HepG2 (cell line): Measurements from ENCODE around the gene KIF22. TPM values are rescaled to one million over a fixed set of nuclear protein-coding genes. Genes with fewer than 3 reads are reported as not detected.

Experiments used
- ATAC-seq: fragments of 200-7000 bp; cut with Tn5 transposase; 3 replicates; pipeline ENCODE4 v1.9.1; 2020; ENCODE audit warnings: mild to moderate bottlenecking, moderate library complexity
- BruUV-seq: library from RNA; stranded (reverse); fragments of 400-500 nt; replicated peaks from 2 replicates; lab custom pipeline; 2021; lab: Mats Ljungman, UMichigan
- CTCF ChIA-PET: fragments of 300-600 bp; formaldehyde crosslinking; extraction: SDS; loops from one replicate; lab custom pipeline; 2021; ENCODE audit warnings: low total read pairs, inconsistent platforms, low intra/inter-chr PET ratio; lab: Yijun Ruan, JAX
- POLR2A ChIA-PET: fragments of 350-600 bp; sonication (Branson Sonifier 250); formaldehyde crosslinking; loops from one replicate; lab custom pipeline; 2020; ENCODE audit warnings: antibody characterized with exemption, inconsistent platforms; lab: Yijun Ruan, JAX
- DNase-seq: peaks from one replicate; pipeline ENCODE4 v3.0.0-alpha.2; 2015; ENCODE audit warnings: low spot score
- FAIRE-seq: peaks from 3 replicates; lab custom pipeline; 2011; peaks lifted over from hg19 to GRCh38; lab: Jason Lieb, UNC
- H2AFZ ChIP-seq: one replicate; pipeline ENCODE4 v1.6.1; 2011; ENCODE audit warnings: low read length, inconsistent platforms
- H3K27ac ChIP-seq: fragments of 300-600 bp; 3 replicates; pipeline ENCODE4 v1.8.0; 2011; ENCODE audit warnings: mixed run types, mild to moderate bottlenecking, mixed read lengths, low read length, inconsistent platforms; ENCODE audit not compliant: insufficient read depth; ENCODE audit errors: extremely low read length
- H3K27me3 ChIP-seq, 2 experiments: fragments of 200-600 bp in 1 of 2; 2 replicates in 1 of 2; 3 replicates in 1 of 2; pipeline versions ENCODE4 v1.6.0 to v1.8.0; 2011; ENCODE audit warnings: low read length in 2 of 2, mild to moderate bottlenecking in 2 of 2, moderate library complexity in 2 of 2, inconsistent platforms in 1 of 2; ENCODE audit not compliant: insufficient read depth in 2 of 2, control insufficient read depth in 1 of 2
- H3K36me3 ChIP-seq, 2 experiments: fragments of 200-600 bp in 1 of 2; replicated peaks in 1 of 2; 2 replicates in 1 of 2; 3 replicates in 1 of 2; pipeline versions ENCODE4 v1.5.1 to v1.8.0; 2011; ENCODE audit warnings: low read length in 2 of 2, inconsistent platforms in 1 of 2; ENCODE audit not compliant: insufficient read depth in 2 of 2, control insufficient read depth in 1 of 2
- H3K4me1 ChIP-seq: 2 replicates; pipeline ENCODE4 v1.5.1; 2012; ENCODE audit warnings: low read length, inconsistent platforms; ENCODE audit not compliant: insufficient read depth
- H3K4me2 ChIP-seq: 2 replicates; pipeline ENCODE4 v1.6.0; 2011; ENCODE audit warnings: low read depth, low read length, inconsistent platforms
- H3K4me3 ChIP-seq, 3 experiments: fragments of 200-600 bp in 1 of 3; sonication (generic), shearing (Covaris generic) in 1 of 3; replicated peaks in 1 of 3; 2 replicates each; pipeline ENCODE4 v1.5.1; 2011 to 2016; ENCODE audit warnings: low read length in 3 of 3, inconsistent platforms in 2 of 3, low read depth in 2 of 3, mild to moderate bottlenecking in 2 of 3, control low read depth in 1 of 3, mixed read lengths in 1 of 3; ENCODE audit not compliant: insufficient read depth in 1 of 3
- H3K79me2 ChIP-seq: one replicate; pipeline ENCODE4 v1.6.1; 2011; ENCODE audit warnings: low read length, inconsistent platforms; ENCODE audit not compliant: insufficient read depth
- H3K9ac ChIP-seq: 2 replicates; pipeline ENCODE4 v1.6.0; 2011; ENCODE audit warnings: mild to moderate bottlenecking, low read depth, low read length, inconsistent platforms; ENCODE audit not compliant: insufficient read depth
- H3K9me3 ChIP-seq: 2 replicates; pipeline ENCODE4 v1.5.1; 2012; ENCODE audit warnings: mild to moderate bottlenecking, low read length
- H4K20me1 ChIP-seq: 2 replicates; pipeline ENCODE4 v1.6.0; 2011; ENCODE audit warnings: inconsistent platforms, mild to moderate bottlenecking, low read length, moderate library complexity; ENCODE audit not compliant: insufficient read depth
- ARNTL ChIP-seq: sonication (generic); formaldehyde crosslinking; IDR thresholded peaks from 2 replicates; pipeline ENCODE4 v1.4.0; 2020; ENCODE audit warnings: mild to moderate bottlenecking, missing genetic modification reagents
- CHCHD3 ChIP-seq: sonication (generic); formaldehyde crosslinking; IDR thresholded peaks from 2 replicates; pipeline ENCODE4 v1.8.0; 2022; ENCODE audit warnings: mild to moderate bottlenecking, missing genetic modification reagents, moderate library complexity
- FLYWCH1 ChIP-seq: sonication (generic); formaldehyde crosslinking; IDR thresholded peaks from 2 replicates; pipeline ENCODE4 v1.8.1; 2023; ENCODE audit warnings: mild to moderate bottlenecking, missing genetic modification reagents
- GABPB1 ChIP-seq: IDR thresholded peaks from 2 replicates; pipeline ENCODE4 v1.6.1; 2016; ENCODE audit warnings: mild to moderate bottlenecking, missing genetic modification reagents, moderate library complexity, missing compliant biosample characterization
- GTF2F1 ChIP-seq: fragments of 150-350 bp; IDR thresholded peaks from 2 replicates; pipeline ENCODE4 v1.6.1; 2014; ENCODE audit warnings: low read length
- KLF15 ChIP-seq: sonication (generic); formaldehyde crosslinking; IDR thresholded peaks from 2 replicates; pipeline ENCODE4 v1.8.1; 2023; ENCODE audit warnings: borderline replicate concordance, mild to moderate bottlenecking, inconsistent platforms, missing genetic modification reagents, mixed read lengths
- PRDM15 ChIP-seq: sonication (generic); formaldehyde crosslinking; IDR thresholded peaks from 2 replicates; pipeline ENCODE4 v1.4.0; 2020; ENCODE audit warnings: missing genetic modification reagents
- RAD51 ChIP-seq: fragments of 450-650 bp; IDR thresholded peaks from 2 replicates; pipeline ENCODE4 v1.6.1; 2016; ENCODE audit warnings: borderline replicate concordance
- REPIN1 ChIP-seq: sonication (generic); formaldehyde crosslinking; IDR thresholded peaks from 2 replicates; pipeline ENCODE4 v1.8.0; 2022; ENCODE audit warnings: missing genetic modification reagents, low read depth, mild to moderate bottlenecking, borderline replicate concordance
- REXO4 ChIP-seq: sonication (generic); formaldehyde crosslinking; IDR thresholded peaks from 2 replicates; pipeline ENCODE4 v1.8.0; 2022; ENCODE audit warnings: missing genetic modification reagents, mild to moderate bottlenecking, borderline replicate concordance
- ZBTB7B ChIP-seq: sonication (generic); formaldehyde crosslinking; IDR thresholded peaks from 2 replicates; pipeline ENCODE4 v1.4.0; 2020; ENCODE audit warnings: missing genetic modification reagents
- ZNF276 ChIP-seq: sonication (generic); formaldehyde crosslinking; IDR thresholded peaks from 2 replicates; pipeline ENCODE4 v1.4.0; 2020; ENCODE audit warnings: mild to moderate bottlenecking, low read depth, missing genetic modification reagents
- ZNF317 ChIP-seq: sonication (generic); formaldehyde crosslinking; IDR thresholded peaks from 2 replicates; pipeline ENCODE4 v1.5.0; 2020; ENCODE audit warnings: mild to moderate bottlenecking, missing genetic modification reagents
- ZNF496 ChIP-seq: sonication (generic); formaldehyde crosslinking; IDR thresholded peaks from 2 replicates; pipeline ENCODE4 v1.8.1; 2023; ENCODE audit warnings: mild to moderate bottlenecking, moderate library complexity, missing genetic modification reagents; ENCODE audit not compliant: insufficient replicate concordance
- WGBS: methylation state at CpG from one replicate; pipeline ENCODE4 v1.1.6; 2017; ENCODE audit warnings: low lambda C conversion rate; 5-methylcytosine and 5-hydroxymethylcytosine counted together
- in situ Hi-C: cut with HindIII; loops from 2 replicates; pipeline ENCODE4 v1.10.0; 2017; ENCODE audit warnings: low pct_unique_long_range_greater_than_20kb; ENCODE audit not compliant: extremely low pct_ligation_motif_present
- intact Hi-C: fragments of 100-400 bp; cut with micrococcal nuclease; formaldehyde crosslinking; loops from one replicate; pipeline ENCODE4 v1.10.0; 2022; ENCODE audit not compliant: unreplicated experiment
- polyA plus RNA-seq, 8 experiments: library from polyadenylated mRNA; depleted of rRNA in 3 of 8; stranded (reverse) in 7 of 8; unstranded in 1 of 8; fragments of >200 nt; fragmentation: Illumina TruSeq in 4 of 8; extraction: Trizol in 4 of 8; gene quantifications; 2 replicates each; pipeline versions ENCODE4 v1.2.1 to v1.2.3, GENCODE V29; 2011 to 2016; ENCODE audit warnings: low read depth in 4 of 8, missing spikeins in 1 of 8, mixed read lengths in 1 of 8; ENCODE audit not compliant: insufficient read depth in 1 of 8
- total RNA-seq, 5 experiments: library from RNA; depleted of rRNA; stranded (reverse); fragments of >200 nt; fragmentation: Illumina TruSeq; extraction: Trizol; gene quantifications; 2 replicates each; pipeline ENCODE4 v1.2.3, GENCODE V29; 2016; ENCODE audit warnings: low read depth in 1 of 5

KIF22 gene
- total and polyA plus RNA-seq, 2 of the 13 experiments (the other 11 are each of a cell fraction or from before 2014, with no cell fraction given): 95.8 to 118 TPM

DNA sequence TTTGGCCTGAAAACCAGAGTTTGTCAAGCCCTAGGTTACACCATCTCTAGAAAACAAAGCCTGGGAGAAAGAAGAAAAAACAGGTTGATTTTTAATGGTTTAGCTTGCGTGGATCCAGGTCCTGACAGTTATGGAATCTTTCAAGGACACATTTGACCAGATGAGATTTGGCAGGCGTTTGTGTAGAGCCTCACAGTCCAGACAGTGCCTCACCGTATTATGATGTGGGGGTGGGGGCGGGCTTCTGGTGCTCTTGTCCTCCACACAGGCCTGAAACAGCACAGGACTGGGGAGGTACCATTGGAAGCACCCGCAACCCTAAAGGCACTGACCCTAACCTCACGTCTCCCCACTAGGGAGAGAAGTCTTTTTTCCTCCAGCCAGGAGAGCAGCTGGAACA, 49.3 kb downstream of the KIF22 start:
- DNase-seq (no peak), ATAC-seq (no peak)
- H4K20me1 ChIP-seq: no peaks in the 10 kb centered on the region
- TF ChIP-seq ZNF276 (CRISPR knock-in tag) (no peak), RAD51 (no peak), GTF2F1 (no peak), GABPB1 (CRISPR knock-in tag) (no peak)
- TF ChIP-seq, all 625 proteins: peak for 0
- no peak overlapping the region for H3K4me3 ChIP-seq
- intact Hi-C loops: no loop called here
- no peak for FAIRE-seq
- H3K27ac ChIP-seq: no peak overlapping the region
- no TSS peak for BruUV-seq
- in situ Hi-C loops: no loop called here
- H3K9ac ChIP-seq: no peak overlapping the region
- ChIA-PET CTCF (no interaction called here), POLR2A (interaction anchor here (0.7 to 2.0 kb wide), 2 partner anchors 8 to 10 kb away, joined by 5 to 7 read pairs; no protein-coding TSS in a partner anchor)
- H3K4me1 ChIP-seq: no peaks in the 10 kb centered on the region
- H3K9me3 ChIP-seq: no peaks in the 10 kb centered on the region
- peaks cover 3 to 5% of the 10 kb centered on the region in 2 experiments; a peak in 3 of 5 replicates for H3K36me3 ChIP-seq
- no peak overlapping the region for H3K4me2 ChIP-seq
- 81% methylated on average over 4 of the region's 6 CpGs for WGBS
- no peaks in the 10 kb centered on the region for H3K27me3 ChIP-seq
- no peaks in the 10 kb centered on the region for H3K79me2 ChIP-seq
- H2AFZ ChIP-seq: no peak overlapping the region

DNA sequence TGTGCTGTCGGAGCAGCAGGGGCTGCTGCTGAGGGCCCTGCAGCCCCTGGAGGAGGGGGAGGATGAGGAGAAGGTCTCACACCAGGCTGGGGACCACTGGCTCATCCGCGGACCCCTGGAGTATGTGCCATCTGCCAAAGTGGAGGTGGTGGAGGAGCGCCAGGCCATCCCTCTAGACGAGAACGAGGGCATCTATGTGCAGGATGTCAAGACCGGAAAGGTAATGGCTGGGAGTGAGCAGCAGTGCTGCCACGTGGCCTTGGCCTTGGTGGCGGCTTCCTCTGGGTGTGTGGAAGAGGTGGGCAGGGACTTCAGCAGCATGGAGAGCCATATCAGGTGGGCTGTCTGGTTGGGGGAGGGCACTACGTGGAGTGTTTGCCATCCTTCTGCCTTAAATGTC, 49.7 kb downstream of the KIF22 start:
- Histone ChIP-seq H3K4me1 (no peaks in the 10 kb centered on the region), H3K79me2 (no peaks in the 10 kb centered on the region), H2AFZ (no peak overlapping the region), H3K27ac (no peak overlapping the region), H3K9ac (no peak overlapping the region), H3K36me3 (peaks cover 1 to 5% of the 10 kb centered on the region in 2 experiments; a peak in 2 of 5 replicates), H4K20me1 (no peaks in the 10 kb centered on the region), H3K9me3 (no peaks in the 10 kb centered on the region), H3K4me2 (no peak overlapping the region), H3K4me3 (no peak overlapping the region), H3K27me3 (no peaks in the 10 kb centered on the region)
- no TSS peak for BruUV-seq
- POLR2A ChIA-PET: interaction anchor here (0.7 kb wide), 1 partner anchor 8 kb away, joined by 5 read pairs; no protein-coding TSS in a partner anchor
- in situ Hi-C loops (no loop called here), intact Hi-C loops (no loop called here)
- DNase-seq (no peak), ATAC-seq (no peak), FAIRE-seq (no peak)
- CTCF ChIA-PET: no interaction called here
- 94% methylated on average over 10 of the region's 10 CpGs for WGBS
- TF ChIP-seq ZNF496 (CRISPR knock-in tag): no peak
- TF ChIP-seq PRDM15 (CRISPR knock-in tag): no peak
- no peak for TF ChIP-seq REPIN1 (CRISPR knock-in tag)
- no peak for TF ChIP-seq KLF15
- no peak for TF ChIP-seq ARNTL
- TF ChIP-seq REXO4: no peak
- no peak for TF ChIP-seq ZBTB7B (CRISPR knock-in tag)
- TF ChIP-seq FLYWCH1: no peak
- TF ChIP-seq ZNF317: no peak
- no peak for TF ChIP-seq CHCHD3 (CRISPR knock-in tag)
